ENCODE results near the gene PRSS35.
"Not testable (repeated sequence)": the region's sequence is repeated elsewhere in the genome, so short reads cannot be mapped to it uniquely, and the experiment has no call there.

Gene PRSS35, protein sequence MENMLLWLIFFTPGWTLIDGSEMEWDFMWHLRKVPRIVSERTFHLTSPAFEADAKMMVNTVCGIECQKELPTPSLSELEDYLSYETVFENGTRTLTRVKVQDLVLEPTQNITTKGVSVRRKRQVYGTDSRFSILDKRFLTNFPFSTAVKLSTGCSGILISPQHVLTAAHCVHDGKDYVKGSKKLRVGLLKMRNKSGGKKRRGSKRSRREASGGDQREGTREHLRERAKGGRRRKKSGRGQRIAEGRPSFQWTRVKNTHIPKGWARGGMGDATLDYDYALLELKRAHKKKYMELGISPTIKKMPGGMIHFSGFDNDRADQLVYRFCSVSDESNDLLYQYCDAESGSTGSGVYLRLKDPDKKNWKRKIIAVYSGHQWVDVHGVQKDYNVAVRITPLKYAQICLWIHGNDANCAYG

DNA sequence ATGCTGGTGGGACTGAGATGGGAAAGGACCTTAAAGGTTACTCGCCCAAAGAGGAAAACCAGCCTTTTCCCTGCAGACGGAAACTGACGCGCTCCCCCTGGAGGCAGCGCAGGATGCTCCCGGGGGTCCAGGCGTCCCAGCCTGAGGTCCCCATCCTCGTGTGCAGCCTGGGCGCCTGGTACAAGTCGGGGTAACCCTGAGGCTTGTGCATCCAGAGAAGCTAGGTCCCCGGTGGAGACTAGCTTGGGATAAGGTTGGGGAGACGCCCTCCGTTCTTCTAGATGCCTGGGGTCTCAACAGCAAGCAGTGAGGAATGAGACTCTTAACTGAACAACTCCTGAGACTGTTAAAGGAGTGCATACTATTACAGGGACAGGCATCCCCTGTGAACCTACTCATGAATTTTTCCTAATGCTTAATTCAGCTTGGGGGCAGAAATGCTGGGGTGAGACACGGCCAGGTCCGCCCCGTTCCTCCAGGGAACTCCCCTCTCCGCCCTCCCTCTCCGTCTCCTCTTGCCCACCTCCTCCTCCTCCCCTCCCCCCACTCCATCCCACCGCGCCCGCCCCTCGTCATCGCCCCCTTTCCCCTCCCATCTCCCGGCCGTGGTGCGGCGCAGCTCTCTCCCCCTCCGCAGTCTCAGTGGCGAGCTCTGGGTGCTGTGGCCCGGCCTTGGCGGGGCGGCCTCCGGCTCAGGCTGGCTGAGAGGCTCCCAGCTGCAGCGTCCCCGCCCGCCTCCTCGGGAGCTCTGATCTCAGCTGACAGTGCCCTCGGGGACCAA, at the start of gene PRSS35:
Gene PRSS35 (plus strand): TSS at position 634 of the 781 bp plus-strand sequence. CDS start 10,908 bp downstream, outside the sequence.
- peak; percentile 5 for DNase-seq

DNA sequence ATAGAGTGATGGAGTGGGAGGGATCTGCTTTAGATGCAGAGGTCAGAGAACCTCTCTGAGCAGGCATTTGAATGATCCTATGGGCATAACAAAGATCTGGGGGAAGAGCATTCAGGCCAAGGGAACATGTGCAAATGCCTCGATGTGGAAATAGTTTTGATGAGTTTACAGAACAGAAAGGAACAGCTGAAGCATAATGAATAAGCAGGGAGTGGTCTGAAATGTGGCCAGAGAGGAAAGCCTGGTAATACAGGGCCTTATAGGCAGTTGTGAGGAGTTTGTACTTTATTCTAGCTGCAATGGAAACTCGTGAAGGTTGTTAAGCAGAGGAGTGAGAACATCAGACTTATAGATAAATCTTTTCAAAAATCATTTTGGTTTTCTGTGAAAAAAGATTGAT, 48.4 kb upstream of the PRSS35 start:
- DNase-seq, result no peak

- no peak for DNase-seq
These were observed 47.8 kb upstream of the PRSS35 start for GRCh38 chr6:83464381-83465140.

- no peak for DNase-seq
These were observed 46.0 kb upstream of the PRSS35 start for GRCh38 chr6:83466328-83466727.

GRCh38 chr6:83467620-83468036, 44.7 kb upstream of the PRSS35 start:
- DNase-seq, result peak; percentile 18

DNA sequence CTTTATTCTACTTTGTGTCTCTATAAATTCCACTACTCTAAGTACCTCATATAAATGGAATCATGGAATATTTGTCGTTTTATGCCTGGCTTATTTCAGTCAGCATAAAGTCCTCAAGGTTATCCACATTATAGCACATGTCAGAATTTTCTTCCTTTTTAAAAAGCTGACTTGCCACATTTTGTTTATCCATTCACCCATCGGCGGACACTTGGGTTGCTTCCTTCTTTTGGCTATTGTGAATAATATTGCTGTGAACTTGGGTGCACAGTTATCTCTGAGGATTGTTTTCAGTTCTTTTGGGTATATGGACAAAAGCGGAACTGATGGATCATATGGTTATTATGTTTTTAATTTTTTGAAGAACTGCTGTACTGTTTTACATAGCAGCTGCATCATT, 42.3 kb upstream of the PRSS35 start:
- no peak for DNase-seq

DNA sequence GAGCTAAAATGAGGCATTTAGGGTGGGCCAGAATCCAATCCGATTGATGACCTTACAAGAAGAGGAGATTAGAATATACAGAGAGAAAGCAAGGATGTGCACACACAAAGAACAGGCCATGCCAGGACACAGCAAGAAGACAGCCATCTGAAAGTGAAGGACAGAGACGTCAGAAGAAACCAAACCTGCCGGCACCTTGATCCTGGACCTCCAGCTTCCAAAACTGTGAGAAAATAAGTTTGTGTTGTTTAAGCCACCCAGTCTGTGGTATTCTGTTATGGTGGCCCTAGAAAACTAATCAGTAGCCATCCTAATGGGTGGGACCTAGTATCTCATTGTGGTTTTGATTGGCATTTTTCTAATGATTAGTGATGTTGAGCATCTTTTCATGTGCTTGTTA, 41.7 kb upstream of the PRSS35 start:
- no peak for DNase-seq

DNA sequence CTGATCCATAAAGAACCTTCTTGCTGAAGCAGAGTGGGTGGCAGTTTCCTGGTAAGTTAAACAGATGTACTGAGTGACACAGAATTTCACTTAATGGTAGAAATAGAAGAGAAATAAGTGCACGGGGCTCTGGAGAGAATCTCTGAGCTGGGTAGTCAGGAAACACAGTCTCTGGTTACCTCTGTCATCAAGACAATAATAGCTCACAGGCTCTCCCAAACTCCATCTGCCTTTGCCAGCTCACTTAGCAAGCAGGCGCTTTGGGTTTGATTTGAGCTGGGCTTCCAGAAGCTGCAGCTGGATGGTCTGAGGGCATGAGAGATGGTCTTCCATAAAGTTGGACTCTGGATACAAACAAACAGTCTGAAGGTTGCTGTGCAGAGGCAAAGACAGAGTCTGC, 39.6 kb upstream of the PRSS35 start:
- DNase-seq, result no peak

DNA sequence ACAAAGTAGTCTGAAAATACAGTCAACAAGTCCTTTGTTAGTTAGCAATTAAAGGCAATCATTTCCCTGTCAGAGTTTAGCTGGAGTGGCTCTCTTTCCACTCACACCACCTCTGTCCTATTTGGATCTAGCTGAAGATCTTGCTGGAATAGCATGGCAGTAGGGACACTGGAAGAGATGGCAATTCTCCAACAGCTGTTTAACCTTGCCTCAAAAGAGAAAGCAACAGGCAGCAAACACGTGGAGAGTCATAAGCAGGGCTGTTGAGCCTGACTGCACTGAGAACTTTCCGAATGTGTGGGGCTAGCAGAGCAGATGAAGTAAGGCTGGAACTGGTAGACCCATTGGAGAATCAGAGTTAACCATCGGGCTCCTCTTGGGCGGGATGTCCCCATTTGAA, 38.0 kb upstream of the PRSS35 start:
- DNase-seq, result no peak

- DNase-seq, result no peak
These were observed 35.4 kb upstream of the PRSS35 start for GRCh38 chr6:83476971-83477370.

- DNase-seq, result no peak
These were observed 32.9 kb upstream of the PRSS35 start for GRCh38 chr6:83479389-83479788.

DNA sequence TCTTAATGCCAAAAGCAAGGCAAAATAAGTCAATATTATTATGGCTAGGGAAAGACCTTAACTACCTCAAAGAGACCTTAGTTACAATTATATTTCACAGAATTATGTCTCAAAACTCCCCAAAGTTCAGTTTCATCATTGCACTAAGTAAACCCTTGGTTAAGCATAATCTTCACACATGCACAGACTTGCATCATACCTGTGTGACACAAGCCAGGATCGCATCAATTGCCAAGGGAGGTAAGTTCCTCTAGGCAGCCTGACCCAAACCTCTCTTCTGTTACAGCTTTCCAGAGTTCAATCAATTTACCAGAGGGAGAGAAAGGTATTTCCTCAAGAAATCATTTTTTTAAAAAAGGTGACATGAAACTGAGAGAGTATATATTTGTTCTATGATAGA, 31.9 kb upstream of the PRSS35 start:
- no peak for DNase-seq

DNA sequence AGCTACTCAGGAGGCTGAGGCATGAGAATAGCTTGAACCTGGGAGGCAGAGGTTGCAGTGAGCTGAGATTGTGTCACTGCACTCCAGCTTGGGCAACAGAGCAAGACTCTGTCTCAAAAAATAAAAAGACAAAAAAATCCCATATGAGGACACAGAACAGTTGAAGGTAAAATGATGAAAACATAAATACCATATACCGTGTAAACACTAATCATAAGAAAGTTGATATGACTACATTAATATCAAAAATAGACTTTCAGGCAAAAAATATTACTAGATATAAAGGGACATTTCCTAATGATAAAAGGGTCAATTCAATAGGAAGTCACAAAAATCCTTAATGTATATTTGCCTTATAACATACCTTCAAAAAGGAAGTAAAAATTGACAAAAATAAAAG, 30.4 kb upstream of the PRSS35 start:
- not testable (repeated sequence) for DNase-seq

GRCh38 chr6:83488448-83488847, 23.9 kb upstream of the PRSS35 start:
- DNase-seq, result no peak

GRCh38 chr6:83488861-83489260, 23.5 kb upstream of the PRSS35 start:
- DNase-seq, result no peak

GRCh38 chr6:83490217-83490807, 22.0 kb upstream of the PRSS35 start:
- DNase-seq, result no peak

GRCh38 chr6:83505356-83505755, 7.0 kb upstream of the PRSS35 start:
- DNase-seq, result no peak

DNA sequence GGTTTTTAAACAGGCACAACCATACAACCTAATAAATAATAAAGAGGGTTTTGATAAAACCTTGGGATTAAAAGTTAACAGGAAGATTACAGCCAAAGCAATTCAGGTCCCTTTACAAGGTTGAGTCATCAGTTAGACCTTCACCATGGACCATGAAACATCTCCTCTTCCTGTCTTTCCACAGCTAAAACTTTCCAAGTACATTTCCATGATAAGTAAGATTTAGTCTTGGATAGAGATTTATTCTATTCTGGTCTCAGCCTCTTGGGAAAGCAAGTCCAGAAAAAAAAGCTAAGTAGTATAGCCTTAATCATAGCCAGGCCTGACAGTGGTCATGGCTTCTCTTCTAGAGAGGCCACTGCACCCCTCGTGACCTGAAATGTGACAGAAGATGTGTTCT, 2.9 kb upstream of the PRSS35 start:
- DNase-seq, result no peak

GRCh38 chr6:83510791-83511190, 1.5 kb upstream of the PRSS35 start:
- DNase-seq, result no peak

- no peak for DNase-seq
These were observed 1.1 kb upstream of the PRSS35 start for GRCh38 chr6:83511266-83511665.

DNA sequence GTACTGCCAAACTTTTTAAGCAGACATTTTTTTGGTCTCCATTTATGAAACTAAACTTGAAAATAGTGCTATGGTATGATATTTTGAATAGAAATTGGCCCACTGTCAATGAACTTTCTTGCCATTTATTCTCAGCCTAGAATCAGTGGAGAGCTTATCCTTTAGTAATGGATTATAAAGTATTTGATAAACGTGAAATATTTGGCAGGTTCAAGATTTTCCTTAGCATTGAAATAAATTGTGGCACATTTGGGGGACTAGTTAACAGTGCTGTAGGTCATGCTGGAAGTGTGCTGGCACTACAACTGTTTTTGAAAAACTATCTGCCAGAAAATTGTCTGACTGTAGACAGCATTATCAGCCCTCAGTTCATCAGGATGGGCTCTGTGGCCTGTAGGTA, 2.1 kb downstream of the PRSS35 start:
- no peak for DNase-seq

DNA sequence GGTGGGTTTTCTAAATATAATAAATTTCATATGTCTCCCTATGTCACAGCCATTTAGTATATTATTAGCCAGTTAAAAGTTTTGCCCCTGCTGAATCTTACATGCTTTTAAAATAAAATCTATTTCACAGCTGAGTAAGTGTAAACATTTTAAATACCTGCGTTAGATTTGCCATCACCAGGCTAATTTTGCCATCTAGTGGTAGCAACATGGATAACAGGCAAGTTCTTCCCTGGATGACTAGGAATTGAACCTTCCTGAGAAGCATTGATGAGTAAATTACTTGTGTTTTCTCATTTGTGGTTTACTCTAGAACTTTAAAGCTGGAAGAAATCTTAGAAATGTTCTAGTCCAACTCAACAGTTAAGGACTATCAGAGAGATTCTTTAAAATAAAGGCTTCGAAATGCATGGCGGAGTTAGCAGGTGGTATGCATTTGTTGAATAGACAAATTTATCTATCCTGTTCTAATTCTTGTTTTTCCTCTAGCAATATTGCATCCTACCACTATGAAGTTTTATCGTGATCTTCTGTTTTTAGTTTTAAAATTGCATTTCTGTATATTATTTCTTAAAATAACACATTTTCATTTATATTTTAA, 2.6 kb downstream of the PRSS35 start:
- DNase-seq, result peak; percentile 48

- no peak for DNase-seq
These were observed 5.2 kb downstream of the PRSS35 start for GRCh38 chr6:83517500-83517899.
